Naive B cell (primary cell): Measurements from ENCODE around the gene TMEM69. TPM values are rescaled to one million over a fixed set of nuclear protein-coding genes. Genes with fewer than 3 reads are reported as not detected.

Experiments
- ATAC-seq, 2 donors: fragments of 150-1000 bp; cut with Tn5 transposase; 2 replicates each; pipeline ENCODE4 v1.10.0; 2021; ENCODE audit warnings: low read depth in 2 of 2, mild to moderate bottlenecking in 2 of 2, moderate library complexity in 2 of 2
- DNase-seq: peaks from one replicate; pipeline ENCODE4 v3.0.0; 2022
- H3K27ac Mint-ChIP-seq, 6 donors: one replicate each; pipeline ENCODE4 v1.8.0; 2020 to 2022; ENCODE audit warnings: mild to moderate bottlenecking in 6 of 6, mixed read lengths in 6 of 6, moderate library complexity in 5 of 6, inconsistent platforms in 2 of 6
- H3K27me3 Mint-ChIP-seq, 3 donors: one replicate each; pipeline ENCODE4 v1.8.0; 2021 to 2022; ENCODE audit warnings: mixed read lengths in 3 of 3, mild to moderate bottlenecking in 1 of 3
- H3K36me3 Mint-ChIP-seq, 2 donors: one replicate each; pipeline ENCODE4 v1.8.0; 2020 to 2022; ENCODE audit warnings: mixed read lengths in 2 of 2, inconsistent platforms in 1 of 2, mild to moderate bottlenecking in 1 of 2
- H3K4me1 Mint-ChIP-seq, 3 donors: one replicate each; pipeline ENCODE4 v1.8.0; 2020 to 2022; ENCODE audit warnings: mixed read lengths in 3 of 3, inconsistent platforms in 1 of 3, mild to moderate bottlenecking in 1 of 3, moderate library complexity in 1 of 3
- H3K4me3 Mint-ChIP-seq, 8 donors: one replicate each; pipeline ENCODE4 v1.8.0; 2020 to 2022; ENCODE audit warnings: mild to moderate bottlenecking in 8 of 8, mixed read lengths in 8 of 8, moderate library complexity in 8 of 8, inconsistent platforms in 2 of 8
- H3K9me3 Mint-ChIP-seq, 7 donors: one replicate each; pipeline ENCODE4 v1.8.0; 2020 to 2022; ENCODE audit warnings: mixed read lengths in 7 of 7, mild to moderate bottlenecking in 5 of 7, inconsistent platforms in 2 of 7, moderate library complexity in 1 of 7
- polyA plus RNA-seq, 6 donors: library from polyadenylated mRNA; unstranded; fragments of 300-500 nt; fragmentation: Illumina TruSeq; gene quantifications; one replicate each; pipeline ENCODE4 v1.2.3, GENCODE V29; 2021; ENCODE audit warnings: low read depth in 6 of 6

The TMEM69 gene
- polyA plus RNA-seq, result 10 to 100 TPM; 44.3 to 72.7 (median 60.5) TPM

GRCh38 chr1:45687754-45688740, at the start of gene TMEM69:
Gene TMEM69, plus strand, starts transcription at chr1:45688181. Its CDS starts 2,888 bp downstream, at chr1:45691069.
- Mint-ChIP-seq H3K27ac (peak within 1 kb of the TSS; percentile 97 to 100 (median 99)), H3K4me1 (peaks cover 27 to 51% (median 41%) of the 10 kb centered on the region in 3 donors), H3K4me3 (peak within 1 kb of the TSS; percentile 90 to 100 (median 99)), H3K9me3 (no peaks in the 10 kb centered on the region), H3K36me3 (peaks cover 0 to 7% of the 10 kb centered on the region in 2 donors), H3K27me3 (no peaks in the 10 kb centered on the region)
- ATAC-seq (peak; percentile 6 to 10), DNase-seq (peak; percentile 81)

- H3K9me3 Mint-ChIP-seq, result no peaks in the 10 kb centered on the region
- no peaks in the 10 kb centered on the region for H3K27me3 Mint-ChIP-seq
- H3K4me3 Mint-ChIP-seq, result no peak overlapping the region
- peaks cover 18 to 22% (median 20%) of the 10 kb centered on the region in 3 donors for H3K4me1 Mint-ChIP-seq
- ATAC-seq, result no peak
- peaks cover 6% of the 10 kb centered on the region in 2 donors for H3K36me3 Mint-ChIP-seq
- no peak for DNase-seq
- peak overlapping the region in 2 of 6 donors; percentile 8 to 64 for H3K27ac Mint-ChIP-seq
Observed at GRCh38 chr1:45640293-45640692, 47.7 kb upstream of the TMEM69 start.

GRCh38 chr1:45643321-45643720, 44.7 kb upstream of the TMEM69 start:
- Mint-ChIP-seq H3K9me3 (no peaks in the 10 kb centered on the region), H3K36me3 (peaks cover 6% of the 10 kb centered on the region in 2 donors), H3K27me3 (no peaks in the 10 kb centered on the region), H3K4me1 (peaks cover 30 to 40% (median 34%) of the 10 kb centered on the region in 3 donors), H3K4me3 (no peak overlapping the region), H3K27ac (peak overlapping the region in 3 of 6 donors; percentile 19 to 63 (median 63))
- DNase-seq (no peak), ATAC-seq (no peak)

- DNase-seq, result no peak
- no peaks in the 10 kb centered on the region for H3K27me3 Mint-ChIP-seq
- H3K36me3 Mint-ChIP-seq, result peaks cover 6% of the 10 kb centered on the region in 2 donors
- peak overlapping the region in 2 of 8 donors; percentile 24 to 25 for H3K4me3 Mint-ChIP-seq
- H3K27ac Mint-ChIP-seq, result peak overlapping the region in 3 of 6 donors; percentile 12 to 63 (median 34)
- peak; percentile 42 to 50 for ATAC-seq
- H3K4me1 Mint-ChIP-seq, result peaks cover 32 to 40% (median 34%) of the 10 kb centered on the region in 3 donors
- H3K9me3 Mint-ChIP-seq, result no peaks in the 10 kb centered on the region
Observed at GRCh38 chr1:45643978-45644377, 44.0 kb upstream of the TMEM69 start.

- Mint-ChIP-seq H3K4me3 (no peak overlapping the region), H3K4me1 (peaks cover 32 to 40% (median 34%) of the 10 kb centered on the region in 3 donors), H3K36me3 (peaks cover 6% of the 10 kb centered on the region in 2 donors), H3K9me3 (no peaks in the 10 kb centered on the region), H3K27ac (peak overlapping the region in 5 of 6 donors; percentile 42 to 85 (median 71)), H3K27me3 (no peaks in the 10 kb centered on the region)
- DNase-seq (no peak), ATAC-seq (peak; percentile 43)
Observed at GRCh38 chr1:45644661-45645060, 43.3 kb upstream of the TMEM69 start.

GRCh38 chr1:45647248-45648021, 40.5 kb upstream of the TMEM69 start:
- ATAC-seq, result peak in 1 of 2 donors; percentile 30
- H3K9me3 Mint-ChIP-seq, result no peaks in the 10 kb centered on the region
- peaks cover 6 to 8% of the 10 kb centered on the region in 2 donors for H3K36me3 Mint-ChIP-seq
- H3K4me1 Mint-ChIP-seq, result peaks cover 27 to 40% (median 35%) of the 10 kb centered on the region in 3 donors
- H3K27me3 Mint-ChIP-seq, result no peaks in the 10 kb centered on the region
- peak overlapping the region in 4 of 6 donors; percentile 11 to 80 (median 76) for H3K27ac Mint-ChIP-seq
- DNase-seq, result no peak
- H3K4me3 Mint-ChIP-seq, result peak overlapping the region in 1 of 8 donors; percentile 55

- DNase-seq, result no peak
- Mint-ChIP-seq H3K27ac (peak overlapping the region in 1 of 6 donors; percentile 44), H3K4me3 (no peak overlapping the region), H3K27me3 (no peaks in the 10 kb centered on the region), H3K4me1 (peaks cover 0 to 7% (median 3%) of the 10 kb centered on the region in 3 donors), H3K9me3 (no peaks in the 10 kb centered on the region), H3K36me3 (peaks cover 0 to 24% of the 10 kb centered on the region in 2 donors)
- ATAC-seq, result no peak
Observed at GRCh38 chr1:45654540-45655280, 33.3 kb upstream of the TMEM69 start.

- H3K4me3 Mint-ChIP-seq, result no peak overlapping the region
- H3K36me3 Mint-ChIP-seq, result peaks cover 0 to 29% of the 10 kb centered on the region in 2 donors
- H3K27me3 Mint-ChIP-seq, result no peaks in the 10 kb centered on the region
- H3K27ac Mint-ChIP-seq, result peak overlapping the region in 2 of 6 donors; percentile 18 to 41
- H3K9me3 Mint-ChIP-seq, result no peaks in the 10 kb centered on the region
- DNase-seq, result no peak
- ATAC-seq, result no peak
- H3K4me1 Mint-ChIP-seq, result peaks cover 0 to 11% (median 0%) of the 10 kb centered on the region in 3 donors
Observed at GRCh38 chr1:45656573-45657226, 31.3 kb upstream of the TMEM69 start.

- ATAC-seq (no peak), DNase-seq (no peak)
- peak overlapping the region in 1 of 6 donors; percentile 51 for H3K27ac Mint-ChIP-seq
- H3K36me3 Mint-ChIP-seq, result peaks cover 0 to 29% of the 10 kb centered on the region in 2 donors
- peaks cover 0 to 14% (median 6%) of the 10 kb centered on the region in 3 donors for H3K4me1 Mint-ChIP-seq
- H3K4me3 Mint-ChIP-seq, result no peak overlapping the region
- H3K27me3 Mint-ChIP-seq, result no peaks in the 10 kb centered on the region
- no peaks in the 10 kb centered on the region for H3K9me3 Mint-ChIP-seq
Observed at GRCh38 chr1:45658171-45658570, 29.8 kb upstream of the TMEM69 start.

GRCh38 chr1:45659222-45659621, 28.8 kb upstream of the TMEM69 start:
- Mint-ChIP-seq H3K36me3 (peaks cover 0 to 28% of the 10 kb centered on the region in 2 donors), H3K9me3 (no peaks in the 10 kb centered on the region), H3K27me3 (no peaks in the 10 kb centered on the region), H3K4me1 (peaks cover 4 to 19% (median 9%) of the 10 kb centered on the region in 3 donors), H3K27ac (no peak overlapping the region), H3K4me3 (no peak overlapping the region)
- no peak for DNase-seq
- no peak for ATAC-seq

- ATAC-seq (no peak), DNase-seq (no peak)
- Mint-ChIP-seq H3K36me3 (peaks cover 0 to 20% of the 10 kb centered on the region in 2 donors), H3K27me3 (no peaks in the 10 kb centered on the region), H3K27ac (no peak overlapping the region), H3K4me3 (no peak overlapping the region), H3K4me1 (peaks cover 8 to 19% (median 13%) of the 10 kb centered on the region in 3 donors), H3K9me3 (no peaks in the 10 kb centered on the region)
Observed at GRCh38 chr1:45660336-45660735, 27.6 kb upstream of the TMEM69 start.

- no peaks in the 10 kb centered on the region for H3K27me3 Mint-ChIP-seq
- peaks cover 38 to 47% (median 41%) of the 10 kb centered on the region in 3 donors for H3K4me1 Mint-ChIP-seq
- DNase-seq, result no peak
- peak overlapping the region in 1 of 6 donors; percentile 39 for H3K27ac Mint-ChIP-seq
- no peak overlapping the region for H3K4me3 Mint-ChIP-seq
- no peak for ATAC-seq
- H3K36me3 Mint-ChIP-seq, result no peaks in the 10 kb centered on the region
- H3K9me3 Mint-ChIP-seq, result no peaks in the 10 kb centered on the region
Observed at GRCh38 chr1:45666836-45667235, 21.1 kb upstream of the TMEM69 start.
